T follicular helper cell (primary cell): ENCODE data around the gene NEXN.

ENCODE experiments used
- DNase-seq: peaks from one replicate; pipeline ENCODE4 v3.0.0-alpha.2; 2020; ENCODE audit warnings: low read depth
- total RNA-seq, 2 experiments: gene quantifications; one replicate each; lab custom pipeline; 2026; lab: John Stamatoyannopoulos, UW

Gene NEXN
- 0.66 to 1.2 reads per million in 2 experiments for total RNA-seq

DNA sequence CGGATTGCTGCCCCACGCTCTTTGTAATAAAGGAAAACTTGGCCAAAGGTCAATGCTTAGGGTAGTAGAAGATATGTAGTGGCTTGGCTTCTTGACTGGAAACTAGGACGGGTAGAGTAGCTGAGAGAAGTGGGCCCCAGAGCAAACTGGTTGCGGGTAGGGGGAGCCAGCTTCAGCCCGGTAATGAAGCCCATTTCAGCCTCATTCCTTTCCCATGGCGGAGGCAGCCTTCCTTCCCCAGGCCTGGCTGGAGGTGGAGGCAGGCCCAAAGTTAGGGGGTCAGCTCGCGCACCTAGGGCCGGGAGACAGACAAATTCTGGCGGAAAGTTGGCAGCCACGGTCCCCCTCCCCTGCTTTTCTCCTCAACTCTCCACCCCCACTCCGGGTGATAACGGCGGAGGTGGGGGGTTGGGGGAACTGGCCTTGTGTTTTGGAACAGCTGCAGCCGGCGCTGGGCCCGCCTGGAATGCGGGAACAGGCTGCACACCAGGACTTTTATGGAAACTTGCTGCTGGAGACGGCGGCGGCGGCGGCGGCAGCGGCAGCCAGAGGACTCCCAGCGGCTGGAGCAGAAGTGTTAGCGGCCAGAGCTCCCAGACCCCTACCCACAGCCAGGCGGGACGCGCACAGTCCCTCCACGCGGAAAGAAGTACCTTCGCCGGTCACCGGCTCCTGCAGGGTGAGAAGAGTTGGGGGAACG is at the start of gene NEXN:
Gene NEXN (plus strand): TSS at position 544 of the 700 bp plus-strand sequence. CDS start 27,483 bp downstream, outside the sequence.
- DNase-seq = no peak

DNA sequence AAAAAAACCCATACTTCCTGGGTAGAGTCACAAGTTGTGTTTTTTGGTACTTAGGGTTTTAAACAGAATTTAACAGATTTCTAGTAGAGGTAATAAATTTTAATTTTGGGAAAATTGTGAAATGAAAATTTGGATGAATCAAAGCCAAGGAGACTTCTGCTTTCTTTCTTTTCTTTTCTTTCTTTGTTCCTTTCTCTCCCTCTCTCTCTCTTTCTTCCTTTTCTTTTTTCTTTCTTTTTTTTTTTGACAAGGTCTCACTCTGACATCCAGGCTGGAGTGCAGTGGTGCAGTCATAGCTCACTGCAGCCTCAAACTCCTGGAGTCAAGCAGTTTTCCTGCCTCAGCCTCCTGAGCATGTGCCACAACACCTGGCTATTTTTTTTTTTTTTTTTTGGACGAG is 46.9 kb upstream of the NEXN start:
- DNase-seq = no peak

DNA sequence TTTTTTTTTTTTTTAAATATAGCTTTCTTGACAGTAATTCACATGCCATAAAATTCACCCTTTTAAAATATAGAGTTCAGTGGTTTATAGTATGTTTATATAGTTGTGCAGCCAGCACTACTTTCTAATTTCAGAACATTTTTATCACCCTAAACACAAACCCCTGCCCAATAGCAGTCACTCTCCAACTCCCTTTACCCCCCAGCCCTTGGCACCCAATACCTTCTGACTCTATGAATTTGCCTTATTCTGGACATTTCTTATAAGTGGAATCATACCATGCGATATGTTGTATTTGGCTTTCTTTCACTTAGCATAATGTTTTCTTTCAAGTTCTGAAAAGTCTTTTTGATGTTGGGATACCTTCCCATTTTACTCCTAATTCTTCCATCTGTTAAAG is 42.5 kb upstream of the NEXN start:
- DNase-seq = no peak

DNA sequence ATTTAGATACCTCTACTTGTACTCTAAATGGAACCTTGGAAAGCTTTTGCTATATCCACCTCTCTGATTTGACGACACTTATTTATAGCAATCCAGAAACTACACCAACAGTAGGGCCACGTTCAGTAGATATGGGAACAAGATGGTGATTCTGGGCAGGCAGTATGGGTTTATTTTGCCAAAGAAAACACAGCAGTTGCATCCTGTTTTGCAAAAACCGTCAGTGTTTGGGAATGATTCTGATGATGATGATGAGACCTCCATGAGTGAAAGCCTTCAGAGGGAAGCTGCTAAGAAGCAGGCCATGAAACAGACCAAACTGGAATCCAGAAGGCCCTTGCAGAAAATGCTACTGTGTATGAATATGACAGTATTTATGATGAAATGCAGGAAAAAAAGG is 41.5 kb upstream of the NEXN start:
- no peak for DNase-seq

DNA sequence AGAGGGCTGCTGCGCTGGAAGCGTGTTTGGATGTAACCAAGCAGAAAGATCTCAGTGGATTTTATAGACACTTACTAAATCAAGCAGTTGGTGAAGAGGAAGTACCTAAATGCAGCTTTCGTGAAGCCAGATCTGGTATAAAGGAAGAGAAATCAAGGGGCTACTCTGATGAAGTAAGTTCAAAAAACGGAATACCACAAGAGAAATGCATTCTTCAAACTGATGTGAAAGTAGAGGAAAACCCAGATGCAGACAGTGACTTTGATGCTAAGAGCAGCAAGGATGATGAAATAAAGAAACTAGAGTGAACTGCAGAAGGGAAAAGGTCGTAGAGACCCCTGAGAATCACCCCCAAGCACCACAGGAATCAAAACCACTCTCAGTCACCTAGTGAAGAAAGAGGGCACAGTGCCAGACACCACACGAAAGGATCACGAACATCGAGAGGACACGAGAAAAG is 40.8 kb upstream of the NEXN start:
- DNase-seq = no peak

DNA sequence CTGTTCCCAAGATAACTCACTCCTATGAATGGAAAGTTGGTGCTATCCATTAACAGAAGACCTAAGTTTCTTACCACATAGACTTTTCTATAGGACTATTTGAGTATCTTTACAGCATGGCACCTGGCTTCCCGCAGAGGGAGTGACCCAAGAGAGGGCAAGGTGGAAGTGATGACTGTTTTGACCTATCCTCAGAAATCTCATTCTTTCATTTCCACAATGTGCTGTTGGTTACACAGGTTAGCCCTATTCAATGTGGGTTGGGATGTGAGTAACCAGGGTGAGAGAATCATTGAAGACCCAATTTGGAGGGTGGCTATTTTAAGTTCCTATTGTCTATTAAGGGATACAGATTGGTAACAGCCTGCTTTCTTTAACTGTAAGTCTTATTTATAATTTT is 38.3 kb upstream of the NEXN start:
- no peak for DNase-seq

DNA sequence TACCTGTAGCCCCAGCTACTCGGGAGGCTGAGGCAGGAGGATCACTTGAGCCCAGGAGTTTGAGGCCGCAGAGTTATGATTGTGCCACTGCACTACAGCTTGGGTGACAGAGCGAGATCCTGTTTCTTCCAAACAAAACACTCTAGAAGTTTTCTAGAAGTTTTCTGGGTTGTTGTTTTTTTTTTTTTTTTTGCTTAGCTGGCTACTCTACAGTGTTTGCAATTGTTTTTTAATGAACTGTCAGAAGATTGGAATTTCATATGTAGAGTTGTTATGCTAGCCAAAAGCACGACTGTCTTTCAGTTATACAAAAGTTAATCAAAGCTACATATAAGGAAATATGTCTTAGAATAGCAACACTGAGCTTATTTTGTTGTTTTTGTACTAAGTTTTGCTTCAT is 30.9 kb upstream of the NEXN start:
- no peak for DNase-seq

DNA sequence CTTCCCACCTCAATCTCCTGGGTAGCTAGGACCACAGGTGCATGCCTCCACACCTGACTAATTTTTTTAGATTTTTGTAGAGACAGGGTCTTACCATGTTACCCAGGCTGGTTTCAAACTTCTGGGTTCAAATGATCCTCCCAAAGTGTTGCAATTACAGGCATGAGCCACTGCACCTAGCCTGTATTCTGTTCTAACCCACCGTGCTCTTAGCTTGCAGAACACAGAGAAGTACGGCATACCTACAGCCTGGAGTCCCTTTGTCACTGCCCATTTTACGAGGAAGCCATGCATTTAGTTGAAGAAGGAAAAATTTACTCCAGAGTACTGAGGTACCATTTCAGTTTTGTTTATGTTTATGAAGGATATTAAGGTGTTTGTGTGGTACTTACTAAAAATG is 29.7 kb upstream of the NEXN start:
- DNase-seq = no peak

DNA sequence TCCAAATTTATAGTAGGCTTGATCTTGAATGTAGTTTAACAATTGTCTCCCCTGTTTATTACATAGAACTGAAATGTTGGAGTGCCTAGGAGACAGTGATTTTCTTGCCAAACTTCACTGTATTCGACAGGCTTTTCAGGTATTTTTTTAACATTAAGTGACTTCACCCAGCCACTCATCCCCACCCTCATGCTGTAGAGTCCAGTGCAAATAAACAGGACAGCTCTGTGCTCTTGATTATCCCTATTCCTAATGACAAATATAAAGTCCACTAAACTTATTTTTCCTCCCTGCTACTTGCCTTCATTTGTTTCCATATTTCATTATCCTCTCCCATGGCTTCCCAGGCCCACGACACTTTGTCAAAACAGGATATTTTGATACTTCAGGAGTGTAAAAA is 29.2 kb upstream of the NEXN start:
- no peak for DNase-seq

DNA sequence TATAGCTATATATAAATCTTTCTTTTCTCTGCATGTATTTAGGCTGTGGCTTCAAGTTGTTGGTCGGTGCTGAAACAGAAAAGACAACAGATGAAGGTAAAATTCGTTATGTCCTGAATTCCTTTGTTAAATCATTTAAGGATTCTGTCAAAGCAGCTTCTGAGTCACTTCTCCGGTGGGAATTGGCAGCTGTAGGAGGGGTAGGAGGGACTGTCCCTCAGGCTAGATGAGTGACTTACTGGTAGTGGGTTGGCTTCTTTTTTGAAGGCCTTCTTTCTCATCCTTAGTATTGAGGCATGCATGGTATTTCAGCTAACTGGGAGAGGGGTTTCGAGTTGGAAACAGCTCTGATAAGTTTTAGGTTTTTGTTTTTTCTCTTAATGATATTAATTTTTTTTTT is 22.1 kb upstream of the NEXN start:
- no peak for DNase-seq

DNA sequence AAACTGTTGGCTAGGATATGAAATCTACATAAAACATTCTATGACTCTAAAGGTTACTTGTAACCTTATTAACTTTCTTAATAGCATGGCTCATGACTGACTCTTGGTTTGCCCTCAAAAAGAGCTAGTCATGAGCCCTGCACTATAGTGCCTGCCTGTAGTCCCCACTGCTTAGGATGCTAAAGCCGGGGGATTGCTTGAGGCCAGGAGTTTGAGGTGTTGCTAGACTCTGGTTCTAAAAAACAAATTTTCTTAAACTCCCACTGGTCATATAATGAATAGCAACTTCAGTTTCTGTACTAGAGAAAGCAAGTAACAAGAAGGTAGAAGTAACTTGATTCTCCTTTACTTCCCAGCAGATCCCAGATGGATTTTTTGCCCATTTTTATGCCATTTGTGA is 15.8 kb upstream of the NEXN start:
- DNase-seq = no peak

DNA sequence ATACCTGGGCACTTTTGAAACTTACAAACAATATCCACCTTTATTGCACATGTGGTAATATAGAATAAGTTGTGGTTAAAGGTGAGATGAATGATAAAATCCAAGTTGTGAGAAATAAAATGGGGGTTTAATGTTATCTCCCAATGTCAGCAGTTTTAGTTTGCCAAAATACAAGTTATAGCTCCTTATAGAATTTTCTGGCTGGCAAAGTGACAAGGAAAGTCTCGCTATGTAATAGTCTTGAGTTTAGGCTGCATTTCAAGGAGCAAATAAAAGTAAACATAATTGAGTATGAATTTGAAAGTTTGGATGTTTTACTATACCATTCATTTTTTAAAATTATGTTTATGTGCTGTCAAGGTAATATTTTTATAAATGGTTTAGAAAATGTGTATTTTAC is 15.0 kb upstream of the NEXN start:
- no peak for DNase-seq

DNA sequence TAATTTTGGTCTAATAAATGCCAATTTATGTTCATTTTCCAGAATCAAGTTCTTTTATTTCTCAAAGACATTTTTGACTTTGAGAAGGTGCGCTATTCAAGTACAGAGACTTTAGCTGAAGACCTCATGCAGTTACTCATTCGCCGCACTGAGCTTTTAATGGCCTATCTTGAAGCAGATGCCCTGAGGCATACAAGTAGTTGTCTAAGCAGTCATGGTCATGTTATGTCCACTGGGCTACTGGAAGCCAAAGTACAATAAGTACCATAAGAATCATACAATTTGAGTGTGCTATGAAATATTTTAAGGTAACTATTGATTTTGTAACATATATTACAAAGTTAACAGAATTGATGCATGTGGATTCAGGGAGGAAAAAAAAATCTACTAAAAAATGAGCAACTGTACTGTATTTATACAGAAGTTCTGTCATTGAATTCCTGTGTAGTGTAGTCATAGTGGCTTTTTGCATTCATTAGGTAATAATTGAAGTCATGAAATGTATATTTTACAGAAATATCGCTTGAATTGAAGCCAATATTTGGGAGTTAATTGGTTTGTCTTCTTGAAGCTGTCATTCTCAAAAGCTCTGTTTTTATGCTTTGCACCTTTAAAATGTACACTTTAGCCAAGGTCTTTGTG is 13.5 kb upstream of the NEXN start:
- no peak for DNase-seq

DNA sequence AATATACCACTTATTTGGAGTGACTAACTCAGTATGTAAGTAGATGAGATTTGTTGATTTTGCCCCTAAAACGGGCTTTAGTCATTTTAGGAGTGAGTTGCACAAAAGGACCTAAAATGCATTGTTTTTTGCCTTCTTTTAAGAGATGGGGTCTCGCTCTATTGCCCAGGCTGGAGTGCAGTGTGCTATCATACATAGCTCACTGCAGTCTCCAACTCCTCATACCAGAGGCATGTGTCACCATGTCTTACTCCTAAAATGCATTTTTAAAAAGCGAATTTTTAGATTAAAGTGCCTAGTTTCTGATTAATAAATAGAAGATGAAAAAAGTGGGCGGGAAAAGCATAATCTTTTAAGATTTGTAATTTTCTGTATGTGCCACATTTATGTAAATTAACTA is 11.5 kb upstream of the NEXN start:
- DNase-seq = no peak

DNA sequence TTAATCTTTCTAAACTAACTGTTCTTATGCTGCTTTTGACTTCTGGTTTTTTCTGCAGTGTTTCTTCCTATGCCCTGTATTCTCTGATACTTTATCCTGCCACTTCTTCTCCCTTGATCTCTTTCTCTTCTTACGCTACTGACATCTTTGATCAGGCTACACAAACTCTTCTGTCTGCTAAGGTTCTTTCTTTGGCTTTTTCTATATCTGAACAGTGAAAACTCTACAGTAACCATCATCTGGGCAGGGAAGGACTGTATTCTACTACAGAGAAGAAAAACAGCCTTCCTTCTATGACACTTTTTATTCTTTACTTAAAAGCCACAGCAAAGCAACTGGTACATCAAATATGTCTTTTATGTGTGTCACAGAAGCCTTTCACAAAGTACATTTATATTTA is 7.4 kb upstream of the NEXN start:
- DNase-seq = no peak

DNA sequence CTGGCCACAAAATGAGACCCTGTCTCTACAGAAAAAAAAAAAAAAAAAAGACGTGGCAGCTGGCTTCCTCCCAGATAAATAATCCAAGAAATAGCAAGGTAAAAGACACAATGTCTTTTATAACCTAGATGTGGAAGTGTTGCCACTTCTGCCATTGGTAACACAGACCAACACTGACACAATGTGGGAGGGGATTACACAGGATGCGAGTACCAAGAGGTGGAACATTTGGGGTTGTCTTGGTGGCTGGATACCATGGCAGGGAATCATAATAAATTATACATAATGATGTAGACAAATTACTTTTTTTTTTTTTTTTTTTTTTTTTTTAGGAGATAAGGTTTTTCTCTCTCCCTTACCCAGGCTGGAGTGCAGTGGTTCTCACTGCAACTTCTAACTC is 6.0 kb upstream of the NEXN start:
- no peak for DNase-seq

DNA sequence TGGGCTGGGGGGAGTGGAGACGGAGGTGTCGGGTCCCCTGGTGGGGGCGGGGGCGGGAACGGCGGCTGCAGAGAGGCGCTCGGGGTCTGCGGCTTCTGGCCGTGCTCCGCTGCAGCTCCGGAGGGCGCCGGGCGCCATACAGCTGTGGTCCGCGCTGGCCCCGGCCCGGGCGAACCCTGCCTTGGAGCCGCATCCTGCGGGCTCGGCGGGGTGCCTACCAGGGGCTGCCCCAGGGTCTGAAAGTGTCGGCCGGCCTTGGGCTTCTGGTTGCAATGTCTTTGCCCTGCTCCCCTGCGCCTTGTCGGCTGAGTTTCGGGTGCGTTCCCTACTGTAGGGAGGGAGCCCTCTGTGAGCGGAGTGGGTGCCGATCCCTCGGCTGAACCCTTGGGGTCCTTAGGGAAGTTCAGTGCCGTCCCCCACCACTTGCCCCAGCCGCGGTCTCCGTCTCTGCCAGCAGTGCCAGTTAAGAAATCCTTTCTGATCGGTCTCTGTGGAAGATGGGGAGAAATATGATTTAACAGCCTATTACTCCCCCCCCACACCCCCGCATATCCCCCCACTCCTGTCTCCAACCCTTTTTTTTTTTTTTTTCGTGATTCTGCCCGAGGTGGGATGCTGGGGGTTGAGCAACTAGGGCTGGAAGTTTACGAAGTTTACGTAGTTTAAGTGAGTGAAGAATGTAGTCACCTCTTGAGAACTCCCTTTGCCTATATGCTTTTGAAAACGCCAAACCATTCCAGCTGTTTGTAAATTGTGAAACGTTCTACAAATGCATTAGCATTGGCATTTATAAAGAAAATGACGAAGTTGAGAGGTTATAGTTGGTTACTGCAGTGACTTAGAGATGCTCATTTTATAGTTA is 588 bp downstream of the NEXN start:
- DNase-seq = no peak

DNA sequence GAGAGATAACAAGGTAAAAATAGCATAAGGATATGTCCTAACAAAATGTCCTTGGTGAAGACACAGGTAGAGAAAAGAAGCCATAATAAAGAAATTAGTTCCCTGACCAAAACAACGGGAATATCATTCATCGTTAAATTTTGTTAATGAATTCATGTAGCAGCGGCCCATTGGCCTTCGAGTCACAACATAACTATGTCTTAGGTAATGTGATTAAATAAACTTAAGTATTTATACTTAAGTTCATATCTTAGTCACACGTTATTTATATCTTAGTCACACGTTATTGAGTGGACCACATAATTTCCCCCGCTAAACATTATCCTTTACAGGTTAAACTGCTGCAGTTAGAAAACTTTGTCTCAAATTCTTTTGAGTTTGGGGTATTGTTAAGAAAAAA is 1.2 kb downstream of the NEXN start:
- no peak for DNase-seq

DNA sequence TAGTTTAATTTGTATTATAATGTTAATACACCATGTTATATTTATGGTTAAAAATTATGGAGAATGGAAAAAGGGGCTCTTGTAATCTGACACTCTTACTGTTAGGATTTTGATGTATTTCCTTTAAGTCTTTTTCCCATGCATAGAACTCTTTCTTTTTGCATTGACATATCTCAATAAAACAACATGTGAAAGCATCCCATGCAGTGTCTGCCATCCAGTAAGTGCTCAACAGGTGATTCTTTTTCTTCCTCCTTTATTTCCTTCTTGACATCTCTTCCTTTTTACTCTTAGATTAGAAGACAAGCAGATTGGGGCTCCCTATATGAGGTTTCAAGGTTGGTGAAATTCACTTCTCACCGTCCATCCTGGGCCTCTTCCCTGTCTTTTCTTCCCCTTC is 2.8 kb downstream of the NEXN start:
- no peak for DNase-seq

DNA sequence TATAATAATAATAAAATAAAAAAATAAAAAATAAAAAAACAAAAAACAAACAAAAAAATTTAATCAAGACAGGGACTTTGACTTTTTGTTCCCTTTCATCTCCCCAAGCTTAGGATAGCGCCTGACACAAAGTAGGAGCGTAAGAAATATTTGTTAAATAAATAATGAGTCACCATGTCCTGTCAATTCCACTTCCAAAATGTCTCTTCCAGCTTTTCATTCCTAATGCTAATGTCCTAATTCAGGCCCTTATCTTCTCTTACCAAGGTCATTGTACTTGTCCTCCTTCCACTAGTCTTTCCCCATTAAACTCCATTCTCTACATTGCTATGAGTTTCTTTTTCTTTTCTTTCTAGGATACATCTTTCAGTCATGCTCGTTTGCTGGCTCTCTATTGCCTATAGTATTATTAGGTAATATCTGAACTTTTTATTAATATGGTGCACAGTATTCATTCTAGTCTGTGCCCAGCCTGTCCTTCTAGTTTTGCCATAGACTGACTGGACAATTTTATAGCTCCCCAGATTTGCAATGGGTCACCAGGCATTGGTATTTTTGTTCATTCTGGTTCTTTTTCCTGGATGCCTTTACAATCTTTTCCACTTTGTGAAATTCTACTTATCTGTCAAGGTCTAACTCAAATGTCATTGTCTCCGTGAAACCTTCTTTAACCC is 11.4 kb downstream of the NEXN start:
- DNase-seq = no peak

DNA sequence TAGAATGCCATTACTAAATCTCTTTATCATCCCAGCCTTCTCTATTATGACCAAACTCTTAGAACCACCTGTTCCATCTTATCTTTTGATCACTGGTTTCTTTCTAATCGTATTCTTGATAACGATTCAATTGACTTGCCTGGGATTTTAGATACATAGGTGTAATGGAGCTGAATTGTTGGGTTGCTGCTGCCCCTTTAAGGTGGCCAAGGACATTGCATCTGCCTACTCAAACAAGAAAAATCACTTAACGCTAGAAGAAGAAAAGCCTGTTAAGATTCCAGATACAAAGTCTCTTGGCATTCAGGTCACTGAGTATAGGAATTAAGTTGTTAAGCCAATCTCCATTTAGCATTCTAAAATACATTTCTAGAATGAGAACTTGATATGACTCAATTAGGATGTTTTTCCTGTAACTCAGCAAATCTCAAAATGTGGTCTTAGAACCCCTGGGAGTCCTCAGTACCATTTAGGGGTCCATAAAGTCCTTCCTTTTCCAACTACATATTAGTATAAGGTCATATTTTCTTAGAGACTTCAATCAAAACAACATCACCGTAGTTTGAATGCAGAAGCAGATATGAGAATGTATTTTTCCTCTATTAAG is 12.4 kb downstream of the NEXN start:
- no peak for DNase-seq

DNA sequence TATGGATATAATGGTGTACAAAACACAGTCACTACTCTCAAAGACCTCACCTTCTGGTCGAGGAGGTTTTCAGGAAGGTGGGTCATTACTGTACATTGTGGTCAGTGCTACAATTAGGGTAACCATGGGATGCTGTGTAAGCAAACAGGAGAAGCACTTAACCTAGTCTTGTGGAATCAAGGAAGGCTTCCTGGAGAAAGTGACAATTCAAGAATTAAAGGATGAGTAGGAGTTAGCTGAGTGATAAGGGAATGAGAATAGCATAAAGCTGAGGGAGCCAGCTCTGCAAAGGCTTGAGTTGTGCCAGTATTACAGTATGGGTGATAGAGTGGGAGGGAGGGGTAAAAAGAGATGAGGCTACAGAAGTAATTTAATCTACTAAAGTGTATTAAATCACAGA is 17.2 kb downstream of the NEXN start:
- no peak for DNase-seq
